Measurements from ENCODE around the gene SCAP.

GRCh38 chr3:47411696-47412452, 63.9 kb downstream of the SCAP start:
- no peak for TF ChIP-seq CTCF (conservative IDR thresholded peaks at IDR 0.05 in 1 of 2, IDR thresholded peaks at IDR 0.05 in 1 of 2; ENCODE audit: low read depth in 1 of 2, low read length in 2 of 2)
- TF ChIP-seq EZH2 (IDR thresholded peaks at IDR 0.05; ENCODE audit: low read length, missing control alignments): no peak
